CD4-positive, alpha-beta T cell treated with Interleukin-4 for 4 hours (primary cell): ENCODE measurements around the gene DMRTB1.

Experiments used
- DNase-seq: peaks from one replicate; pipeline ENCODE4 v3.0.0-alpha.2; 2020

DMRTB1 gene

DNA sequence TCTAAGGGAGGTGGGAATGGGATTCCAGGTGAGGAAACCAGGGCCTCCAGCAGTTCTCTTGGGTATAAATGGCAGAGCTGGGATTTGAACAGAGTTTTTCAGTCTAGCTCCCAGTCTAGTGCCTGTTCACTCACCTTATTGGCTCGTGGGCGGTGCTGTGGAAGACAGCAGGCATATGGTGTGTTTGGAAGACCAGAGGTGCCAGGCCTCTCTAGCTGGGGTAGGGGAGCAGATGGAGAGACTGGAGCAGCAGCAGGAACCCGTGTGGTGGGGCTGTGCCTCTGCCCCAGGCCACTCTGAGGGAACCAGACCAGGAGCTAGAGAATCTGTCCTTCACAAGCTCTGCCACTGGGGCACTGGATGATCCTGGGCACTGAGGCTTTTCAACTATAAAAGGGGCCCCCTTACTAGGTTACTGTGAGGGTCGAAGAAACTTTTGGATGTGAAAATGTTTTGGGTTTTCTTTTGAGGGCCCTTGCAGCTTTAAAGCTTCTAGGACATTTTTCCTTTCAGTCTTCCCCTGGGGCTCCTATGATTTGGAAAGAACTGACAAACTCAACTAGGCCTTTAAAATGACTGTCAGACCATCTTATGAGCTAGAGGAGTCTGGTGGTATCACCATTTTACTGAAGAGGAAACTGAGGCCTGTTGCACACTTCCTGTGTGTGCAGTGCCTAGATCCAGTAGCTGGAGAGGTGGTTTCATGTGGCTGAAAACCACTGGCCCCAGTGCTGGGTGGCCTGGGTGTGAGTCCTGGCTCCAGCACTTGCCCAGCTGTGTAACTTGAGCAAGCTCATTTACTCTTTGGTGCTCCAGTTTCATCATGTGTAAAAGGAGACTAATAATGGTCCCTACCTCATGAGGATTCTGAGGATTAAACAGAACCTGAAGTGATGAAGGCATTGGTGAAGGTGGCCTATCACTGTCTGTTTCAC is 6.1 kb downstream of the DMRTB1 start:
- no peak for DNase-seq

DNA sequence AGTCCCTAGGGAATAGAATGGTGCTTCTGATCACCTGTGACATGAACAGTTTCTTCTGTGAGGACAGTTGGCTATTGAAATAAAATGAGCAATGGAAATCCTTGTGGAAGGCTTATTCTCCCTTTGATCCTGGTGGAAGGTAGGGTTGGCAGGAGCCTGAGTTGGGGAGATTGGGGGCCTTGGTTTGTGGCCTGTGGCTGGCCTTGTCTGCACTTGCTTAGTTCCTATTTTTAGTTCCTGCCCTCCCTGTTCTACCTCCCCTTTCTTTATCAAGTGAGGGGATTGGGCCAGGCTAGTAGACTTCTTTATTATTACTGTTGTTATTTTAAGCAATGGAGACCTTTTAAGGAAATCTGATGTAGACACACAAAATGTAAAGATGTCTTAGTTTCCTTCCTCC is 8.2 kb downstream of the DMRTB1 start:
- no peak for DNase-seq

DNA sequence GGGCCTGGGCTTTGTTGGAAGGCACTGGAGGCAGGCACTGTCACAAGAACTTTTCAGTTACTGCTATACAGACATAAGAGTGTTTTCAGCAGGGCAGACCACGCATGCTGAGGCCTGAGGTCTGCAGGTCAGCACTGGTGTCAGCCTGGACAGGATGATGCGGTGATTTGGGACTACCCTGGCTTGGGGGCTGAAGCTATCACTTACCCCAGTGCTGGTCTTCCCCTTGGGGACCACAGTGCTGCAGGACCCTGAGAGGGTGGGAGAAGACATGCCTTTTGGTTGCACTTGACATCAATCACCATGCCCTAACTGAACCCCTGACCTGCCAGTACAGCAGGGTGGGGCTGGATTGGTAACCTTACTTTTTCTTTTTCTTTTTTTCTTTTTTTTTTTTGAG is 9.2 kb downstream of the DMRTB1 start:
- no peak for DNase-seq

DNA sequence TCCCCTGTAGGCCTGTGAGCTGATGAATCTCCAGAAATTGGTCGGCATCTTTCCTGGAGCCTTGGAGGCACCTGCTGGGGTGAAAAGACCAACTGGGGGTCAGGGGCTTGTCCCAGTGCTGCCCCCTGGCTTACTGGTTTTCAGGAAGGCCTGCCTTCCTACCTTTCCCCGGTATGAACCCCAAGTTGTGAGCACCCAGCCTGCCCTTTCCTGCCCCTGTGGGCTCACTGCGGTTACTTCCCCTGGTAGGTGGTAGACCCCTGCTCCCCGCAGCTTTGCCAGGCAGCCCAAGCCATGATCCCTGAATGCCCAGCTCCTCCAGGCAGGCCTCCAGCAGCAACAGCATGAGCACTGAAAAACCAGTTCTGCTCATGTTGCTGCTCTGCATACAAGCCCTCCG is 10.2 kb downstream of the DMRTB1 start:
- no peak for DNase-seq

DNA sequence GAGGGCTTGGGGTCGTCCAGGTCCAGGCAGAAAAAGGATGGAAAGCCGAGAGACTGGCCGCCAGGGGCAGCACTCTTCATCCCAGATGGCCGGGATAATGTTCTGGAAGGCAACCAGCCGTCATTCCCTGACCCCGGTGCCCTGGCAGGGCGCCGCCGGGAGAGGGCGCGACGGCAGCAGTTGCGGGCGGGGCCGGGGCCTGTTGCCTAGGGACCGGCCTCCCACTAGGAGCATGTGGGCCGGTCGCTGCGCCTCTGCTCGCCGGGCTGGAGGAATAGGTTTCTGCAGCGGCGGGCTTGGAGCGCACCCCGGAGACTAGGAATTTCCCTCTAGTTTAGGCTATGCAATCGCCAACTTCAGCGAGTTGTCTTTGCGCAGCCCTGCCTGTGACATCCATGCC is 11.0 kb downstream of the DMRTB1 start:
- DNase-seq = no peak

DNA sequence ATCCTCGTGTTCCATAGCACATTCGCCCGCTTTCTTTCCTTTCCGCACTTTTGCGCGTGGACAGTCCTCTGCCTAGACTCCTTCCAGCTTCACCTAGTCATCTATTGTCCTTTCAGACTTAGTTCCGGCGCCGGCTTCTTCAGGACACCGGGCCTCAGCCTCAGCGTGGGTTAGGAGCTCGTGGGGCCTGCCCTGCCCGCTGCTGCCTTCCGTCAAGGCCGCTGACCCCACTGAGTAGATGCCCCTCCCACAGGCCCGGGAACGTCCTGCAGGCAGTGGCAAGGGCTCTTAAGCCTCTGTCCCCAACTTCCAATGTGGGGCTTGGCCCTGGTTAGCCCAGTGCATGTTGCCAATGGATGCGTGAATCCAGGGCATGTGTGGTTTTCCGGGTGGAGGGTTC is 11.4 kb downstream of the DMRTB1 start:
- no peak for DNase-seq

DNA sequence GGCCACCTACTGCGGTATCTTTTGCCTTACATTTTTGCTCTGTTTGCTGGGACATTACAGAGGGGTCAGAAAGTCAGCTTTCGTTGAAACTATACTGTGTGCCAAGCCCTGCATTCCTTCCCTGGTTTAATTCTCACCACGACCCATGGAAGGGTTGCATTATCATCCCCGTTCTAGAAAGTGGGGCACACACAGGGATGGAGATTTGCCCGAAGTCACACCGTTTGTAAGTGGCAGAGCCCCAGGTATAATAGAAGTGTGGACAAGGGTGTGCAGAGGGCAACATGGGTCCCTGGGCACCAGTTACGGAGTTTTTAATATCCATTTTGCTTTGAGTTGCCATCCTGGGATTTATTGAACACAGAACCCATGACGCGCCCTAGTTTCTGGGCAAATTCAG is 11.8 kb downstream of the DMRTB1 start:
- DNase-seq = no peak

DNA sequence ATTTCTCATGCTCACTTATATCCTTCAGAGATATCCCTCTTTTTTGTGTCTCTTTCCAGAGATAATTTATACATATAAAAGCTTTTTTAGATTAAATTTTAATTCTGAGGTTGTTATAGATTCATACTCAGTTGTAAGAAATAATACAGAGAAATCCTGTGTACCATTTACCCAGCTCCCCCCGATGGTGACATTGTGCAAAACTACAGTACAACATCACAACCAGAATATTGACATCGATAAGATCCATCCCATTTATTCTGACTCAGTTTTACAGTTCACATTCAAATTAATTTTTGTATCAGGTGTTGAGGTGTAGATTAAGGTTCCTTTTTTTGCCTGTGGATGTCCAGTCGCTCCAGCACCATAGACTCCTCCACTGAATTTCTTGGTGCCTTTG is 14.3 kb downstream of the DMRTB1 start:
- DNase-seq = no peak

DNA sequence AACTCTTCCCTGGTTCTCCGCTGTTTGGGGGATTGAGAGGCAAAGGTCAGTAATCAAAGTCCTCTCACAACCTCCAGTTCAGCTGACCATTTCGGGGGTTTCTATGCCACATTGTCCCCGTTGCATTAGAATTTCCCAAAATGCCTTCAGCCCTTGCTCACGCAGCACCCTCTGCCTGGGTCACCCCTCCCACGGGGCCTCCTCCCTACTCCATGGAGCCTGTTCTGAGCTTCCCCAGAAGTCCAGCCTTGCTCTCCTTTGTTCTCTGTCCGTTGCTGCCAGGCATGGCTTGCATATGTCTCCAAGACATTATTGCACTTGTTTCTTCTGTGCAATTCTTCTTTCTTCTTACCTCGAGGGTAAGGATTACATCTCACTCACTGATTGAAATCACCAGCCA is 16.5 kb downstream of the DMRTB1 start:
- DNase-seq = no peak

DNA sequence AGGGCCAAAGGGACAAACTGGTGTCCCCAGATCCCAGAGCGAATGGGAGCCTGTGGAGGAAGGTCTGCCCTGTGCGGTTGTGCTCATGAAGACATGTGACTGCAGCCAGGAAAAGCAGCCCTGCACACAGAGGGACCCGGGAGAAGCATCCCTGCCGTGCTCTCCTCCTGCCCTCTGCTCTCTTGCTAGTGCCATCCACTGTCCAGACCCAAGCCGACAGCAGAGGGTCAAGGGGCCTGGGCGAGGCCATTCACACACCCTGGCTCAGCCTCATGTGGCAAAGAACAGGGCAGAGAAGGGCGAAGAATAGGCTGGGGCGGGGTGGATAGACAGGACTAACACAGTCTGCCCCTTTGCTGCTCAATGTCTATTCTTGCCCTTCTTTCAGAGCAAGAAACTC is 17.4 kb downstream of the DMRTB1 start:
- no peak for DNase-seq

DNA sequence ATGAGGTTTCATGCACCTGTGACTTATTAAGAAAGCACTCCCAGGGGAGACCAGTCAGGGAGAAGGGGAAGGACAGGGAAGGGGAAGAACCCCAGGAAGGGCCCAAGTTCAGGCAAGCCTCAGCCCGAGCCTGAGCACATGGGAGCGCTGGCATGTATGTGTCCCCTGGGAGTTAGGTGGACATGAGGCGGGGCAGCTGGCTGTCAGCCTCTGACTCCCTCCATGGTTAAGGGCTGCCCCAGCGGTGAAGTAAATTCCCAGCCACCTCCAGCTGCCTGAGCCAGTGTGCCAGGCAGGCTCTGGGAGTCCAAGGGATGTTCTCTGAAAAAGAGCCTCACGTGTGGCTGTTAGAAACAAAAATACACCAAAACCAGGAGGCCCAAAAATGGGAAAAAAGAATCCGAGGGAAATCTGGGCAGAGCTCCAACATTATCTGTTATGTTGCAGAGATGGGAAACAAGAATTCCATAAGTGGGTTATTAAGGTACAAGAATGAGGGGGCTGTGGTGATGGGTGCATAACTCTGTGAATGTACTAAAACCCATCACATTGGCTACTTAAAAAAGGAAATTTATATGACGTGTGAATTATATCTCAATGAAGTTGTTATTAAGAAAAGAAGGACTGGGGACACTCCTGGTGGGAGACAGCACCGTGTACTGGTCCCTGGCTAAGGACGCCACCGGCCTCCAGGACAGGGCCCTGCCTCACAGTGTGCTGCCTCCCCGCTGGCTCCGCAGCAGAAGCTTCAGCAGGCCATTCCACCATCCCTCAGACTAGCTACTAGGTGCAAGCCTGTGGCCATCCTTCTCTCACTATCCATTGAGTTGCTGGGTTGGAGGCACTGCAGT is 18.7 kb downstream of the DMRTB1 start:
- DNase-seq = no peak

DNA sequence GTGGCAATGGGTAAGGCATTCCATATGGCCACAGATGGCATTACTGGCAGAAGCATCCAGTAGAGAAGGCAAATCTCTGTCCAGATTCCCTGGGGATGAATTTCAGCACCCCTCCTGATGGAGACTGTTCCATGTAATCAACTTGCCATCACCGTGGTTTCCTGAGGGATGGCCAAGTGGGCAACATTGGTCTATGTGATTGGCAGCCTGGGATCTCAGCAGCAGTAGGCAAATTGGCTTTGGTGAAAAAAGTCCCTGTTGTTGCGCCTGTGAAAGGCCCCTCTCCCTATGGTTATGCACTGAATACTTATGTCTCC is 19.3 kb downstream of the DMRTB1 start:
- DNase-seq = no peak

DNA sequence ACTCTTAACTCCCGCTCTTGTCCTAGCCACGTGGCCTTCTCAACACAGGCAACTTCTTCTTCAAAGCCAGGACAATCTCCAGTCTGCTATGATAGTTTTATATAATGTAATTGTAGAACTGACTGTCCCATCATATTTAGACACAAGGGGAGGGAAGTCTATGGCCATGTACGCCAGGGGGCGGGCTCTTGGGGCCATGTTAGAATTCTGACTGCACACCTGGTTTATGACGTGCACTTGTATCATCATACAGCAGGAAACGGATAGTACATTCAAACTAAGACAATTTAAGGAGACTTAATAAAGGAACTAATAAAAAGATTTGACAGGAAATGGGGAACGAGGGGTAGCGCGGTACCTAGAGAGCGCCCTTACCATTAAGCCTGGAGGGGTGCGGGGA is 21.5 kb downstream of the DMRTB1 start:
- no peak for DNase-seq

DNA sequence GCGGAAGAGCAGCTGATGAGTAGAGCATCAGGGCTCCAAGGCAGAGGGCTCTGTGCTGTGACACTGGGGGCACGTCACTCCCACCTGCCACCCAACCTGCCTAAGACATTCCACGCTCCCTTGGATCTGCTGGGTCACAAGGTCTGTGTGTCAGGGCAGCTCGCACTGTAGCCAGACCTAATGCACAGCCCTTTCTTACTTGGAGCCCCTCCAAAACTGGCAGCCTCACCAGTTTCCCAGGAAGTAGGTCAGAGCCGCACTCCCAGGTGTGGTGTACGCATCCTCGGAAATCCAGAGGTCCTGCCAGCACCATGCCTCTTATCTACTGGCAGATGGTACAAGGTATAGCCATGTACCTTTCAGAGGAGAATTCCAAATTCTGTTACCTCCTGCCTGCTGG is 22.3 kb downstream of the DMRTB1 start:
- no peak for DNase-seq

DNA sequence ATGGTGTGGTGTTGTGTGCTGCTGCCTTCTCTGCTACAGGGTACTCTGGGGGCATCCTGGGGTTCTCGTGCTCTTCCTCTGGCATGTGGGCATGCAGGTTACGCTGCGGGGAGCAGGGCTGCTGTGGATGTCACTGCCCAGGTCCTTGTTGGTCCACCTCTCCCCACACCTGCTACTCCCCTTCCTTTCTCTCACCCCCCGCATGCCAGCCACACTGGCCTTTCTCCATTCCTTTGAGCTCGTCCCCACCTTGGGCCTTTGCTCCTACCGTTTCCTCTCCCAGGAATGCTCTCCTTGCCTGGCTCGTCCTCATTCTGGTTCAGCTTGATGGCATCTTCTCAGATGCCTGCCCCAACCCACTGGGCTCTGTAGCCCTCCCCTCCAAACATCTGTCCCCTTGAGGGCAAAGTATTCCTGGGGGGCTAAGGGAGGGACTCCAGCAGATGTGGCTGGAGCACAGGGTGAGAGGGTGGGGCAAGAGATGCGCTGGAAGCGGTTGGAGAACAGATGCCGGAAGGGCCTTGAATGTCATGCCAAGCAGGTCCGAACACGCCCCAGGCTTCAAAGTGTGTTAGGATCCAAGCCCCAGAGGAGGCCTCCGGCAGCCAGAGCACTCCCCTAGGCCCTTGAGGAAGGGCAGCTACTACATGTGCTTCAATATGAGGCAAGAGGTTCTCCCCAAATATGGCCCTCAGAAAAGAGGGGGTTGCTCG is 23.4 kb downstream of the DMRTB1 start:
- no peak for DNase-seq

DNA sequence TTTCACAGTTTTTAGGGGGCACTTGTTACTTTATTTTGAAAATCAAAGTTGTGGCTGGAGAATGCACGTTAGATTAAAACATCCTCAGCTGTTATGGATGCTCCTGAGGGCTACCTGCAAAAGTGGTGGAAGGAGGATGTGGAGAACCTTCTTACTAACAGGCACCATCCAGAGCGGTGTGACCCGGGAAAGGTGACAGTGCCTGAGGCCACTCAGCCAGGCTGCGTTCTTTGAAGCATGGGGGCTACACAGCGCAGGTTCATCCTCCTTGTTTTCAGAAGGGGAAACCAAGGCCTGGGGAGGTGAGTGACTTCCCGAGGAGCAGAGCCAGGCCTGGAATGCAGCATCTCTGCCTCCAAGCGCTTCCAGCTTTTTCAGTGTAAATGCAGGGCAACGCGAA is 24.0 kb downstream of the DMRTB1 start:
- no peak for DNase-seq

DNA sequence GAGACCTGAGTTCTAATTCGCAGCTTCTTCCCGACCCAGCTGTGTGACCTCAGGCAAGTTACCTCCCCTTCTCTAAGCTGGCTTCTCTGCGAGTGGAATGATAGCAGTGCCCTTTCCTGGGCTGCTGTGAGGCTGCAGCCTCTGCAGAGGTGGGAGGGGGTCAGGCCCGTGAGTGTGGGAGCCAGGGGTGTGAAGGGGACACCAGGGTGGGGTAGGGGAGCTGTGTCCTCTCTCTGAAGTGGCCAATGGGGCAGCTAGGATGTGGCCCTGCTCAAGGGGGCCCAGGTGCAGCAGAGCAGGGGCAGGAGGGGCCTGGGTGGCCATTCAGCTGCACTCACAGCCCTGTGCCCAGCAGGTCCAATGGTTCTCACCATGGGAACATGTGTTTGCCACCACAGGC is 24.5 kb downstream of the DMRTB1 start:
- no peak for DNase-seq

DNA sequence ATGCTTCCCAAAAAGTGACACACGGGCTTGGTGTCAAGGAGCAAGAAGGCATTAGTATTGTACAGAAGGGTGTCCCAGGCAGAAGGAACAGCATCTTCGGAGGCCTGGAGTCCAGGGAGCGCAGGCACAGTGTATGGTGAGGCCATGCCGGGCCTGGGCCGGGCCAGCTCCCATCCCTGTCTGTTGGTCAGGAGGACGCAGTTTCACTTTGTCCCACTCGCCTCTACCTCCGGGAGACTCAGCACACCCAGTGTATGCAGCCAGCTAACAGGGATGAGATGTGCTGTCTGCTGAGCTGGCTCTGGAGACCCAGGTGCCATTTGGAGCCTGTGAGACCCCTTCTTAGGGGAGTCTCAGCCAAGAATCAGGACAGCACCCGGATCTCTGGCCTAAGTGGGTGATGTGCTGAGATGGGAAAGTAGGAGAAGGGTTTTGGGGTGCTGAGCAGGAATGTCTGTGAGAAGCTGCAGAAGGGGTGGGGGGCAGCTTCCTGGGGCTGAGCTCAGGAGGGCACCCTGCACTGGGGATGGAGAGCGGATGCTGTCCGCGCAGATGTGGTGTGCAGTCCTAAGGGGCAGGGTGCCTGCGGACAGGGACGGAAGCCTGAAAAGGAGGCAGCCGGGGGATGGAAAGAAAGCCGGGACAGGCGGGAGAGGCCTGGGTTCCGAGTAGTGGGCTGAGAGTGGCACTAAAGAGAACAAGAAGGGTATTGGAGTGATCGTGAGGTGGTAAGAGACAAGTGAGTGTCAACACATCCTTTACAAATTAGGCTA is 25.7 kb downstream of the DMRTB1 start:
- no peak for DNase-seq

DNA sequence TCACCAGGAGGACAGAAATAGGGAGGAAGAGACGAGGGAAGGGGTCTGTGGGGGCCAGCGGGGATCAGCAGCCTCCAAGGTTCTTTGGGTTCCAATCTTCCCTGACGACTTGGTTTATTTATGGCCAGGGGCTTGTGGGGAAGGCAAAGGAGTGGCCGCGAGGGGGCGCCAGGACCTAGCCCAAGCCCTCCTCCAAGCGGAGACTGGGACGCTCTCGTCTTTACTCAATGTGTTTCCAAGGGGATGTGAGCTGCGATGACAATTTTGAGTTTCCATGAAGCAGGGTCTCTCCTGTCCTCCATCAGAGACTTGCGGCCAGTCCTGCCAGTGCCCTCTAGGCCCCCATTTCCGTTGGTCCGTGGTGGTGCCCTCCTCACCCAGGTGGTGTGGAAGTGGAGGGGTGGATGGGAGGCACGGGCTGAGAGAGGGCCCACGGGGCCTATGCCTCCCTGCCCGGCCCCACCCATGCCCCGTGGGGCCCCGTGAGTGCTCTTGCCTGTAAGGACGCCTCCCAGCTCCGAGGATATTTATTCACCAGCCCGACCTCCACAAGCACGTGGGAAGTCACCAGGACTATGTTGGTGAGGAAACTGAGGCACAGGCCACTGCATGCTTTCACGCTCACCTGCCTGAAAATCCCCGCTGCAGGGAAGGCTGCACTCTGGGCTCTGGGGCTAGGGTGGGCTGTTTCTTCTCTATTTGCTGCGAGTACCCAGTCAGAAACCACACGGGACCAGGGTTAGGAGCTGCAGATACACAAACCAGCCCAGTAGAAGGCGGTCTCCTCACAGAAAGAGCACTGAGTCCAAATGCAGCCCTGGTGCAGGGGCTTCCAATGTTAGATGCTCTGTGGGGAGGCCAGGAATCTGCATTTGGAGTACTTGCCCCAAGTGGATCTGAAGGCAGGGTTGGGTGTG is 26.5 kb downstream of the DMRTB1 start:
- DNase-seq = peak; percentile 30

DNA sequence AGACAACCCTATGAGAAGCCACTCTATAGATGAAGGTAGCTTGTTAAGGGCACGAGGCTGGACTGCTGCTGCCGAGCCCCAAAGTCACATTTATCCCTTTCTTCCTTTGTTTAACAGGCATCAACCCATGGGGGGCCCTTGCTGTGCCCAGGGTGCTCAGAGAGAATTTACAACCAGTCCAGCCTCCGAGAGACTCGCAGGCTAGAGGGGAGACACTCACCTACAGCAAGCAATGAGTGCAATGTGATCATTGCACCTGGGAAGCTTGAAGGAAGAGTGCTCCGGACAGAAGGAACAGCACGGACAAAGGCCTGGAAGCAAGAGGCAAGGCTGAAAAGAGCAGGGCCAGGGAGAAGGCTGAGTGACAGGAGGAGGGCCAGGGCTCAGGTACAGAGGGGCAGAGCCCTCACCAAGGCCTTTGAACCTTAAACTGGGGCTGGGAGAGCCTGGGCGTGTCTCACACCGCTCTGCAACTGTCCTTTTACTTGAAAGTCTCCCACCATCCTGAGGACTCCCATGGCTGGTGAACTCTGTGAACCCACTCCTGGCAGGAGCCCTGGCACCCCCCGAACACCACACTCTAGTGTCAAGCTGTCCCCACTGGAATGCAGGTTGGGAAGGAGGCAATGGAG is 27.3 kb downstream of the DMRTB1 start:
- DNase-seq = no peak

DNA sequence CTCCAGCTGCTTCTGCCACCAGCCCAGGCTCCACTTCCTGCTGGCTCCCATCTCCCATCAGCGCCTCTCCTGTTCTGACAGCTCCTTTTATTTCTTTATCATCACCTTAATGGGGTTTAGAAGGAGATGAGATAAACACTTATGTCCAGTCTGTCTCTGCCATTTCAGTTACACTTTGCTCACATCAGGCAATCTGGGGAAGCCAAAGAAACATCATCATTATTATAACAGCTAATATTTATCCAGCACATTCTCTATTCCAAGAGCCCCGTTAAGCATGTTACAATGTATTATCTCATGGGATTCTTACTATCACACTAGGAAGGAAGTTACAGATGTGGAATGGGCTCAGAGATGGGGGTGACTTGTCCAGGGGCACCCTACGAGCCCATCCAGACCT is 31.2 kb downstream of the DMRTB1 start:
- no peak for DNase-seq
